ENCODE data around the gene HSP90AB1.
A peak's percentile ranks its signal among the peaks of the same experiment; 100 is the strongest.

The HSP90AB1 gene

DNA sequence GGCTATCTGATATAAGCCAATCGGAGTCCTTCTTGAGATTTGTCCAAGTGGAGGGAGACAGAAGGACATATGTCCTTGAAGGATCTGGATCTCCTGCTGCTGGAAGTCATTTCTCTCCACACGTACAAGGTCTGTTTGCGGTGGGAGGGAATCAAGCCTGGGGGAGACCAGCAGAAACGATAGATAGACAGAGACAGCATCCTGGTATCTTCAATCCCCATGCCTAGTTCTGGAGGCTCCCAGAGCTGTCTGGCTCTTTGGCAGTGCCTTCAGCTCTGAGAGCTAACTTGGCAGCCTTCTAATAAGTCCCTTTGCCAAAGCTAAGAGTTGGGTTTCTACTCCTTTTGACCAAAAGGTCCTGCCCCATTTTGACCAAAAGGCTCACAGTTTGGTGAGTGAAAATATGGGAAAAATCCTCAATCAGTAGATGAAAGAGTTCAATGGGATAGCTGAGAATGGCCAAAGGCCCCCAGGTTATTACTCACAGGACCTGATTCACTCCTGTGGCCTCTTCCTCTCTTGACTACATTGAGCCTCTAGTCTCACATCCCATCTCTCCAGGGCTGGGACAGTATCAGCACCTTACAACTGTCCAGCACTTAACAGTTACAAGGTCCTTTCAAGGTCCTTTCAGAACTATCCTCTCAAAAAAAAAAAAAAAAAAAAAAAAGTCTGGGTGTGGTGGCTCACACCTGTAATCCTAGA, 45.9 kb downstream of the HSP90AB1 start:
- no peak for DNase-seq

DNA sequence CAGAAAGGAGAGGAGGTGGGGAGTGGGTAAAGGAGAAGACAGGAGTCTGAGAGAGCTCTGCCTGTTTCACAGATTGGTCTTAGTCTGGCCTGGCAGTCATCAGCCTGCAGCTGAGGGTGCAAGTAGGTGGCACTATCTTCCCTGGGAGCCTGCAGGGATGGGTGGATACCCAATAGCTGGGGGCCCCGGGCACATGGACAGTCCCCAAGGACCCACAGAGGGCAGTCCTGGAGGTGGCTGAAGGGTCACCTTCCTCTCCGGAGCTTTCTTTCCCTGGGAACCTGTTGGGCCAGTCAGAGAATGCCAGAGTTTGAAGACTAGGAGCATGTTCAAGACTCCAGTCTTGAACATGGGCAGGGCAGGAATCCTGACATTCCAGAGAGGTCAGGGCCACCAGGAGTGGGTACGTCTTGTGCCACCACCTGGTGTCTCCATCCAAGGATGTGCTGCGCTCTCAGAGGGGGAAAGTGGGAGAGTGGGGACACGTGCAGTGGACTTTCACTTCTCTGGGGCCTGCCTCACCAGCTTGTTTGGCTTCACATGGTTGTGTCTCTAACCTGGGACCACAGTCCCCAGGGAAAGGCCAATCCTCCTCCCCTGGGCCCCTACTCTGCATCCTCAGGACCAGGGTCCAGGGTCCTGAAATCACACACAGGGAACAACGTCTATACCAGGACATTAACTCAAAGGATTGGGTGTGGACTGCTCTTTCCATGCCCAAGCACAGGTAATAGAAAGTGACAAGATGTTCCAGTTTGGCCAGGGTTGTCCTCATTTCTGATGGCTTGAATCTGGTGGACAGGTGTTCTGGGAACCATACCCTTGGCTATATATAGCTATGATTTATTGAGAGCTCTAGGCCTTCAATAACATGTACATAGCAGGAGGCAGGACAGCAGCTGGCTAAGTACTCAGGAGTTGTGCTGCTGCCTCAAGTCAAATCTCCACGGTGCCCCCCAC, 48.2 kb downstream of the HSP90AB1 start:
- DNase-seq, result no peak

DNA sequence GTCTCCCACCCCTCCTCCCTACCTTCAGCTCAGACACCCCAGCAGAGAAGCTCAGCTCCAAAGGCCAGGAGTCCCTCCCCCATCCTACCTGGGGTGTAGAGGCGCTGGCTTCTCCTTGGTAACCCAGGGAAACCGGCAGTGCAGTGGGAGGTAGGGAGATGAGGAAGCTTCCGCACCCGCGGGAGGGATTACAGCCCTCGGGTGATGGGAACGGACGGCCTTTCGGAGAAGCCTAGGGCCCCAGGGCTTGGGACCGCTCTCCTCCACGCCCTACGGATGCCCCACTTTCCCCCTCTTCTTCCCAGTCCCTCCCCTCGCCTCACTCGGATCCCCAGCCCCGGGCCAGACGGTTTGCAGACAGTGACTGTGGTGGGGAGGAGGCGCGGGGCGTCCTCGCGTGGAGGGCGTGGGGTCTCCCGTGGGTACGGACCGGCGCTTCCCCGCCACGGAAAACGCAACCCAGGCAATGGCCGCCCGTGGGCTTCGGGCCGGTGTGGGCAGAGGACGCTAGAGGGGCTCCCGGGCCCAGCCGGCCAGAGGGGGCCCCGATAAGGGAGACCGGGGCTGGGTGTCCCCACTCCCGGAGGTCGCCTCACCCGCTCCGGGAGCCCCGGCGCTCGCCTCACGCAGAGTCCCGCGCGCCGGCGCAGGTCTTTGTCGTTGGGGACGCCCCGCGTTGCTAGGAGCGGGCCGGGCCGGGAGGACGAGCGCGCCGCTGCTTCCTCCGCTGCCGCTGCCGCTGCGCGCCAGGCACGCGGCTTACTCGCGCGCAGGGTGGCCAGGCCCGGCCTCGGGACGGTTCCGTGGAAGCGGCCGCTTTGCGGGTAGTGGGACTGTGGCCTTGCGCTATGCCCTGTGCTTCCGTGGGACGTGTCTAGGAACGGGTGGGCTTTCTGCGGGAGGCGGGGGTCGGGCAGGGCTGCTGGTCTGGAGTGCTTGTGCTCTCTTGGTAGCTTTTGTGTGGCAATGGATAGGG, 50.5 kb downstream of the HSP90AB1 start:
- DNase-seq, result peak; percentile 24

DNA sequence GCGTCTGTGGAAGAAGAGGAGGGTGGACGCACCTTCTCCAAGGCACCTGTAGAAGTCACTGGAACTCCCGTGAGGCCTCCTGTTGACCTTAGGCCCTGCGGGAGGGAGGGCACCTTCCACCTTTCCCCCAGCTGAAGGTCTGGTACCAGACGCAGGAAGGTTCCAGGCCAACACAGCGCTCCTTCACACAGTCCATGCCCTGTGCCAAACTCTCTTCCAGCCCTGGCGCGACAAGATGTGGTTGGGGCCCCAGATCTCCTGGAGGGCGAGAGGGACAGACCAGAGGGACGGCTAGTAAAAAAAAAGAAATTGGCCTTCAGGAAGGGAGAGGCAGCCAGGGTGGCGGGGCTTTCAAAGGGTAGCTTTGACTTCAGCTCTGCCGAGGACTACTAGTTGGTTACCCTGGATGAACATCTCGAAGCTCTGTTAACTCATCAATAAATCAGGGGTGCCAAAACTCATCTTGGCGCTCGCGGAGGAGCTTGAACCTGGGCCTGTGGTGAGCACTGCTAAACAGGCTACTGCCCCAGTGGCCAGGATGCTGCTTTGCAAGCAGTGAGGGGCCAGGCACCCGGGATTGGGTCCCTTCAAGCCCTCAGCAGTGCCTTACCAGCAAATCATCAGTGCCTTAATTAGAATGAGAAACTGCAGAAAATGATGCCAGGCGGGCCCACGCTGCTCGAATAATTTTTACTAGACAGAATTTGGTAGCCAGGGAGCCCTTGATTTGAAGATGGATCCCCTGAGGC, 51.3 kb downstream of the HSP90AB1 start:
- DNase-seq, result no peak

DNA sequence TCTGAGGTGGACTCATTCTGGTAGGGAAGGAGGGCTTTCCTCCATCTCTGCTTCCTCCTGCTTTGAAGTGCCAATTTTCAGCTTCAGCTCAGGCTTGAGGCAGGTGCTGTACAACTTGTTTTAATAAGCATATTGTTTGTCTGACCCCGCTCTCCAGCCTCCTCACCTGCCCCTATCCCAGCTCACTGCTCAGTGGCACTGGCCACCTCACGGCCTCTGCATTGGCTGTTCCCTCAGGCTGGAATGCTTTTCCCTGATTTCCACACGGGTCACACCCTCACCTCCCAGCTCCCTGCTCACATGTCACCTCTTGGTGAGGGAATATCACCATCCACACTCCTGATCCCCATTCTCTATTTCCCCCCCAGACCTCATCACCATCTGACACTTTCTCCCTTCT, 52.0 kb downstream of the HSP90AB1 start:
- DNase-seq, result no peak

DNA sequence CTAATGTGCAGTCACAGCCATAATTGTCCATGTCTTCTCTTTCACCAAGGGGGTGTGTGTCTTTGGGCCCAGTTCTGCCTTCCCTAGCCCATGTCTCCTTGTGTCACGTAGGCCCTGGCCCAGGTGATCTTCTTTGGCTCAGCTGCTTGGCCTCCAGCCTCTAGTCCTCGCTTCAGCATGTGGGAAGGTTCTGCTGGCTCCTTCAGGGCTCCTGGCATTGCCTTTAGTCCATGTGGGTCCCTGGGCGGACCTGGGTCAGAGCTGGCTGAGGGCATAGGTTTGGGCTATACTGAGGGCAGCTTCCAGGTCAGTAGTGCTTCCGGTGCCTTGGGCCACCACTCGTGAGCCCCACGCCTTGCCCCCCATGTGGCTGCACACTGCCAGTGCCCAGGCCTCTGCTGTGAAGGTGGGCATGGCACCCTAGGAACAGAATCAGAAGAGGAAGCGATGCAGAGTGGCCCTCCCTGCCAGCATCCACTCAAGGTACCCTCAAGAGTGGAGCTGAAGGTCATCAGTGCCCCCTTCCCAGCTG, 53.5 kb downstream of the HSP90AB1 start:
- DNase-seq, result no peak

DNA sequence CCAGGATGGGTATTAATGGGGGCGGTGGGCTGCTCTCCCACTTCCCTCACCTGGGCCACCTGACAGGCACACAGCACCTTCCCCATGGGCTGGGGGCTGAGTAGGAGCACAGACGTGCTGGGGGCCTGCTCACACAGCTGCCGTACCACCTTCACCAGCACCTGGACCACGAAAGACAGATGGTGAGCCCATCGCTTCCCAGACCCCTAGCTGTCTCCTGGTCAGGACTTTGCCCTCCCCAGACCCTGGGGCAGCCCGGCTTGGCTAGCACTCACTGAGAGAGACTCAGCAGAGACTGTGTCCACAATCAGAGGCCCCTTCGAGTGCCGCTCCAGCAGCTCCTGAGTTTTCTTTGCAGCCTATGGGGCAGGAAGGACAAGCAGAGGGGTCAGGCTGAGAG, 54.2 kb downstream of the HSP90AB1 start:
- DNase-seq, result no peak

DNA sequence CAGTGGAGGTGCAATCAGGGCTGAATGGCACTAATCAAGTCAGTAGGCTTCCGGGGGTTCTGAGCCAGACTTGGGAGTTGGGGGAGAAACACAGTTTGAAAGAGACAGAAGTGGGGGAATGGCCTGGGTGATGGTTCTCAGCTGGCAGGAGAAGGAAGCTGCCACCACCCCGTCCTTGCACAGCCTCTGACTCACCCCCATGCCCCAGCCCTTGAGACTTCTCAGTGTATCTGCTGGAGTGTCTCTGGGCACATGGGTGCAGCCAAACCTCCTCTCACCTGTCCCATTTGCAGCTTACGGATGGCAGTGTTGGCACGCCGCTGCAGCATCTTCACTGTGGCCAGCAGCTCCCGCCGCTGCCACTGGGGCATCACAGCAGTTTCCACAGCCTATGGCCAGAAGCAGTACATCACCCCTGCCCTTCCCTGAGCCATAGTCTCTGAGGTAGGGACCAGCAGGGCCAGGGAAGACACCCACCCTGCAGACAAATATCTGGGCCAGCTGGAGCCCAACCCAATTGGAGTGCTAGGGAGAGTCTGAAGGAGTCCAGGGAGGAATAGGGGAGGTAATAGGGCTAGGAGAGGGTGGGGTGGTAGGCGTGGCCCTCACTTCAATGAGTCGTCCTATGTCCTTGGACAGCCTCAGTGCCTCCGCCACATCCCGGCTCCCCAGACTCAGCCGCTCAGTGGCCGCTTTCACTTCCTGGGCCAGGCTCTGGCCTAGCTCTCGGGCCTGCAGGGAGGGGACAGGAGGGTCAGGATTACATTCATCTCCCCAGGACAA, 55.1 kb downstream of the HSP90AB1 start:
- DNase-seq, result no peak

DNA sequence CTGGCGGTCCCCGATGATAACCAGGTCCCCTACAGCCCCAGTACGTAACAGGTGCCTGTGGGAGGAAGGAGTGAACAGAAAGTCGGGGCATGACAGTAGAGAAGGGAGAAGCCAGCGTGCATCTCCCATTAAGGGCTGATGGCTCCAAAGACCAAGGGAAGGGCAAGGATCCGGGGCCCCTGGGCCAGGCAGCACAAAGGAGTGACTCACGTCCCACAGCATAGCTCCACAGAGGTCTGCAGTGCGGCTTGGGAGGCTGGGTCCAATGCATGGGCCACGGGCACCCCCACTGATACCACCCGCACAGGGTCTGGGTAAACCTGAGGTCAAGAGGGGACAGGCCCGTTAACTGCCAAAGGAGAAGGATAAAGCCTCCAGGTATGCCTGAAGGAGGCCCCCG, 56.0 kb downstream of the HSP90AB1 start:
- DNase-seq, result no peak
